Fibroblast of skin of abdomen (primary cell): ENCODE results near the gene STXBP6.
"Not testable (repeated sequence)": the region's sequence is repeated elsewhere in the genome, so short reads cannot be mapped to it uniquely, and the experiment has no call there.

Source experiments
- DNase-seq: peaks from one replicate; pipeline ENCODE4 v3.0.0-alpha.2; 2013

The STXBP6 gene

DNA sequence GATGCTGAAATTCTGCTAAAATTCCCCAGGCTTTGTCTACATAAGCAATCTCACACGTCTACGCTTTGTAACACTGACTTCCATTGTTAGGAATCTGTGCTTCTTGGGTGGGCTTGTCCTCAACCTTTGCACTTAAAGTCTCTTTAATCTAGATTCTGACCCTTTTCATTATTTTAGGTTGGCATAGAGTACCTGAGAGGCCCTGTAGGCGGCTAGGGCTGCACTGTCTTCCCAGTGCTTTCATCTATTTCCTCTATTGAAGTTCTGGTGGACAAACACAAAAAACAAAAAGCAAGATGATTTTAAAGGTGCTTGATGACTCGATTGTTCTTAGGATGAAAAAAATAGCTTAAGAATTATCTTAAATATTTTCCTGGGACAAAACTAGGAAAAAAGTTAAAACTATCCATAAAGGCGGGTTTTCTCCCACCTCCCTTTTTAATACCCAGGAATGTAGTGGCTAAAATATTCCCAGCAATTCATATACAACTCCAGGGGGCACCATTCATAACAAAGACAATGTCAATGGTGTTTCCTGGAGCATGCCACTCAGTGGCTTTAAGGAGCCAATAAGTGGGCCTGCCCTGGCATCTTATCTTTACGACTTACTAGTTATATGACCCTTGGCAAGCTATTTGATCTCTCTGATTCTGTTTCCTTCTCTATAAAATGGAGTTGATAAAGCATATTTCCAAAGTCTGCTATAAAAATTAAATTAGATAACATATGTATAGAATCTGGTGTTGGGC, 197.5 kb downstream of the STXBP6 start:
- DNase-seq, result no peak

DNA sequence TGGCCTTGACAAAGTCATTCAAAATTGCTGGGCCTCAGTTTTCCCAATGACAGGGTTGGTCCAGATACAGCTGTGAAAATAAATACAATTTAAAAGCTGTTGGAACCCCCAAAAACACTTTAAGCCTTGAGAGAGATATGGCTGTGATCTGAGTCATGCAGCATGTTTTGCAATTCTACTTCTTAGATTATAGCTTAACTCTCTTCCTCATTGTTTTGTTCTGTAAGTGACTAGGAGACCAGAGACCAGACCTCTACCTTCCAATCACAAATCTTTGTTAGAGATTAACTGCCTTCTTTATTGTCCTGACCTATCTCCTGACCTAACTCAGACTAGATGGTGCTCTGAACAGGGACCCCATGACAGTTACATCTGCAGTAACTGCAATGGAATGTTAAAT, 198.1 kb downstream of the STXBP6 start:
- DNase-seq, result peak; percentile 14

DNA sequence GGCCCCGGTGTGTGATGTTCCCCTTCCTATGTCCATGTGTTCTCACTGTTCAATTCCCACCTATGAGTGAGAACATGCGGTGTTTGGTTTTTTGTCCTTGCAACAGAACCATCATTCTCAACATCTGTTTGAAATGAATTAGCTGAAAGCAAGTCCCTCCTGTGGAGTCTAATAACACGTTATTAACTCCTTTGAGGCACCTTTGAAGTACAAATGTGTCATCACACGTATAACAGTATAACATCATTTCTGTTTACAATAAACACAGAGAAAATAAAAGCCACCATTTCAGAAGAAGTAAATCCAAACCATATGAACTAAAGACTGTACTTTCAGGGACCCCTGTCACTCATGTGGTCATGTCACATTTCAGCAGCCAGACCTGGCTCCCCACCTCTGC, 198.5 kb downstream of the STXBP6 start:
- no peak for DNase-seq

DNA sequence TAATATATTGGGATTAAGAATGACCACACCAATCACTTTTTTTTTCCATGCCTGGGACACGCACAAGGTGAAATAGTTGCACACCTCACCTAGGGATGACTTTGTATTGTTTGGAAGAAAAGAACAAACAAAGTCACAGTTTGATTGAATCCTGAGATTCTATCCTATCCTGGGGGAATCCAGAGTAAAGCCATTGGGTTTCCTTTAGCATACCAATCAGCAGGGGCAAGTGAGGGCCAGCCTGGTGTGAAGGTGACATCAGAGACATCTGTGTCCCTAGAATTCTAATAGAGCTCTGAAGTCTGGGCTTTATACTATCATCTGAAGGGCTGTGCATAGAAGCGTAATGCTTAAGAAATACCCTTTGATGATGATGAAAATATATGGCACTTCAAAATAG, 199.9 kb downstream of the STXBP6 start:
- no peak for DNase-seq

DNA sequence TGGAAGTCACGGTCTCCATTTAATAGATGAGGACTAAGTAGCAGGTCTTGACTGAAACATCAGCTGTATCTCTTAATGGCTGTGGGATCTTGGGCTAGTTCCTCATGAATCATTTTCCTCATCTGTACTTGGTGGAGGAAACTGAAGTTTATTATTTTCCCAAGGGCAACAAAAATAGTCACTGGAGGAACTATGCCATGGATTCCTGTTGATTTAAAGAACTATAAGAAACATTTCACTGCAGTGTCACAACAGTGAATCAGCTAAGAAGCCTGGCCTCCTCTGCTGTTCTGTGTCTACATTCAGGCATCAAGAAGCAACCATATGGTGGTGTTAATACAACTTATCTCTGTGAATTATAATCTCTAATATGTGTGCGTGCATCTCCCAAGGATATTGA, 200.5 kb downstream of the STXBP6 start:
- peak; percentile 37 for DNase-seq

DNA sequence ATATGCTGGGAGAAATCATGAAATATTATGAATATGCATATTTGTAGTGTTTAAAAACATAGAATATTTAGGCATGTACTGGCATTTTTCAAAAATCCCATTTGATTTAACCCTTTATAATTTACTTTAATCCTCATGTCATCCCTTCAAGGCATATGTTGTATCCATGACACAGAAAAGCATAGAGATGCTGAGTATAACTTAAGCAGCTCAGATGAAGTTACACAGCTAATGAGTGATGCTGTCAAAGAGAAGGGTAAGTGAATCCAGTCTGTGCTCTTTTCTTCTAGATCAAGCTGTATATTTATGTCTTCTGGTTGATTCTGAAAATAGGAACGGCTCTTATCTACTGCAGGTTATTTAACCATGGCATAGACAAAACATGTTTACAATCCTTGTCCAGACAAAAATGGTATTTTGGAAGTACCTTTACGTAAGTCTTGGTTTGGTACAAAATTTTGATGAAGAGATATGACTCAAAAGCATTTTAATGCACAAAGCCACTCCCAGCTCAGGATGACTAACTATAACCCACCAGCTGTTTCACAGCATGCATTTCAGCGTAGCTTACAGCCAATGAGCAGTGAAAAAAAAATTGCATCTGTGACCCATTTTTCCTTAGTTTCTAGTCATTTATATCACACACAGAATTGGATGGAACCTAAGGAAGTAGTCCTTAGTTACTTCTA, 201.7 kb downstream of the STXBP6 start:
- DNase-seq, result peak; percentile 62

DNA sequence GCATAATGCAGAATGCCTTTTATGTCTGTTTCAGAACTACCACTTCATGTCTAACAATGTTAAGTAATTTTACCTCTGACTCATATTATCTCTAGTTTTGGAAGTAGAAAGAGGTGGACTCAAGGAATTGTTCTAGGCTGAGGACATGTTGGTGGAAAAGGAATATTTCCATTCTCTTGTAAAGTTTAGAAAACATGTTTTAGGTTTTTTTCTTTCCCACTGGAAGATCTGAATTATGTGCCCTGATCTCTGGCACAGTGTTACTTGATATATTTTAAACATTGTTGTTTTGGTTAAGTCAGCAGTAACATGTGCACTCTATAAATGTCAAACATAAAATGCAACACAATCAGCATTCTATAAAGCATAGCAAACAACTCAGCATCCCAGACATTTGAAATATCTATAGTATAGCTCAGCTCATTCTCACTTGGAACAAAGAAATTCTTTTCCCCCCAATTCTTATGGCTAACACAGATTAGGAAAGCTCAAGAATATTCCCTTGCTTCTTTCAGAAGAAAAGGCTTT, 202.3 kb downstream of the STXBP6 start:
- DNase-seq, result no peak

DNA sequence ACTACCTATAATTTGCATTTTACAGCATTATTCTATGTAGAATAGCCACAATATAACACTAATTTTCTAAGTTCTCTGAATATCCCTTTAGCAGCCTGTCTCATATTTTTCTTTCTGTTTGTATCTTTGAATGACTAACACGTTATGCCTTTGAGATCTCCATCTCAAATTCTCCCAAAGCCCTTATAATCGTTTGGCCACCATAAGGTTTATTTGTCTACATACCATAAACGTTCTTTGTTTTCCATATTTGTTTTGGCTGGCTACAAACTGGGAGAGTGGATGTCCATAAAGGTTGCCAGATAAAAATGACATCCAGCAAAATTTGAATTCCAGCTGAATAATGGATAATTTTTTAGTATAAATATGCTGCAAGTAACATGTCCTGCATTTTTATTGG, 203.7 kb downstream of the STXBP6 start:
- no peak for DNase-seq

DNA sequence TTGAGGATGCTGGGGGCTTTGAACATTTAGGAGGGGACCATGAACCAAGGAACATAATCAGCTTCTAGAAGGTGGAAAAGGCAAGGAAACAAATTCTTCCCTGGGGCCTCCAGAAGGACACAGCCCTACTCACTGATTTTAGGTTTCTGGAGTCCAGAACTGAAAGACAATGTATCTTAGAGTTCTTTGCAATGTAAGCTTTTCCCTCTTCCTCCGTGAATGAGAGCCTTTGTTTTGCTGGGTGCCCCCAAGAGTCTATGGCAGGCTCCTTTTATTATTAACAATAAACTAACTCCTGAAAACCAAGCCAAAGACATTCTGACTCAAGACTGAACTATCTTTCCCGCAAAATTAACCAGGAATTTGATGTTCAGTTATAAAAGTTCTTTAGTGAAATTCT, 204.1 kb downstream of the STXBP6 start:
- no peak for DNase-seq

DNA sequence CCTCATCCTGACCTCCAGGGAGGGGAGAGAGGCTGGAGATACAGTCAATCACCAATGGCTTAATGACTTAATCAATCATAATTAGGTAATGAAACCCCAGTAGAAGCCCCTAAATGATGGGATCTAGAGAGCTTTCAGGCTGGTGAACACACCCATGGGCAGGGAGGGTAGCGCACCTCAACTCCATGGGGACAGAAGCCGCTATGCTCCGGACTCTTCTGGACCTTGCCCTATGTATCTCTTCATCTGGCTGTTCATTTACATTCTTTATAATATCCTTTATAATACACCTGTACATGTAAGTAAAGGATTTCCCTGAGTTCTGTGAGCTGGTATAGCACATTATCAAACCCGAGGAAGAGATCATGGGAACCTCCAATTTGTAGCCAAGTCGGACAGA, 205.9 kb downstream of the STXBP6 start:
- no peak for DNase-seq

DNA sequence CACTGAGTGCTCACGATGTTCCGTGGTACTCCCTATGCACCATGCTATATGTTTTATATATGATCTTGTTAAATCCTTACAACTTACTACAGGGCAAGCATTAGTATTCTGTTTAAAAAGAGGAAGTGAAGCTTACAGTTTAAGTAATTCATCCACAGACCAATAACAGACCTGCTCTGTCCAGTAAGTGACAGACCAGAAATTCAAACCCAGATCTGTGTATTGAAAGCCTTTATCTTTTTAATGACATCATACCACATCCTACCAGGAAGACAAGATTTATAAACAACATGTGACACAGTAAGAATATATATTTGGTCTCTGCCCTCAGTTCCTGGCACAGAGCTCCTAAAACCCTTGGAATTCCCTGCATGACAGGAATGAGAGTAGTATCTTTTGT, 206.5 kb downstream of the STXBP6 start:
- DNase-seq, result no peak

DNA sequence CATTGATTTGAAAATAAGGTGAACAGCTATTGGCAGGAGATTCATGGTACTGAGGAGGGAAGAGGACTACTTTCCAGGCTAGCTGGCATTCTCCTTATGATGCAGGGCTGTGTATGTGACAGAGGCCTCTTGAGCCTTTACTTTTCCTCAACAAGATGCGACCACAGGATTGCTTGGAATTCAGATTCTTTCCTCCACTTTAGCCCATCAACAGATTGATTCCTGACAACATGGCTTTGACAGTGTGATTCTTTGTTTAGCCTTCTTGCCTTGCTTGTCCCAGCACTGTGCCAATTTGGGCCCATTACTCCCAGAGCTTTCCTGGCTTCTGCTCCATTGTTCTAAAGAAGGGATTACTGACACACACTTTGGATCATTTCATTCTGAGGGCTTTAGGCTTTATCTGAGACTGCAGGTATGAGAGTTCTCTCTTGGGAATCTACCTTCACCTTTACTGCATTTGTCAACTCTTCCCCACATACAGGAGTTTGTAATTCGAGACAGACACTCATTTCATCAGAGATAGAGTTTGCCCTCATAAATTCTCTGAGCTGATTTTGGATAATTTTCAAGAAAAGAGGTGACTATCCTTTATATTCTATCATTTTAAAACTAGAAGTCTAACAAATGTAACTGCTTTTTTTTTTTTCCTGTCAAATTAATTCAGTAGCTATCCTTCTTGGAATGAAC, 209.6 kb downstream of the STXBP6 start:
- peak; percentile 75 for DNase-seq

DNA sequence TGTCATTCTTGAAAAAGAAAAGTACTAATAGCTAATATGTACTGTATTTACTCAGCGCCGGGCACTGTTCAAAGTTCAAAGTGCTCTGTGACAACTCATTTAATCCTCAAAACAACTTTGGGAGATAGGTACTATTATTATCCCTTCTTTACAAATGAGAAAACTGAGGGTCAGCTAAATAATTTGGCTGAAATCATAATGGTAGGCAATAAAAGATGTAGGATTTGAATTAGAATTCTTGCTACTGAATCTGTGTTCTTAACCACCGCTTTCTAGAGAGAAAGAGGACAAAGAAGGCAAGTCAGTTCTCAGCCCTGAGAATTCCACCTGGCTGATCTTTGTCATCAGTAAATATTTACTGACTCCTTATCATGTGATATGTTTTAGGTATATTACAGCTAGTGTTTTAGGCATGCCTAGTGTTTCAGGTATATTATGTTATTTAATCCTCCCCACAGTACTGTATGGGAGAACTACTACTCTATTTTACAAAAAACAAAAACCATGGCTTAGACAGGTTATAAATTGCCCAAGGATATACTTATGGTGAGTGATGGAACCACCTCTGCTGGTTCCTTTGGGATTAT, 210.2 kb downstream of the STXBP6 start:
- DNase-seq, result no peak

DNA sequence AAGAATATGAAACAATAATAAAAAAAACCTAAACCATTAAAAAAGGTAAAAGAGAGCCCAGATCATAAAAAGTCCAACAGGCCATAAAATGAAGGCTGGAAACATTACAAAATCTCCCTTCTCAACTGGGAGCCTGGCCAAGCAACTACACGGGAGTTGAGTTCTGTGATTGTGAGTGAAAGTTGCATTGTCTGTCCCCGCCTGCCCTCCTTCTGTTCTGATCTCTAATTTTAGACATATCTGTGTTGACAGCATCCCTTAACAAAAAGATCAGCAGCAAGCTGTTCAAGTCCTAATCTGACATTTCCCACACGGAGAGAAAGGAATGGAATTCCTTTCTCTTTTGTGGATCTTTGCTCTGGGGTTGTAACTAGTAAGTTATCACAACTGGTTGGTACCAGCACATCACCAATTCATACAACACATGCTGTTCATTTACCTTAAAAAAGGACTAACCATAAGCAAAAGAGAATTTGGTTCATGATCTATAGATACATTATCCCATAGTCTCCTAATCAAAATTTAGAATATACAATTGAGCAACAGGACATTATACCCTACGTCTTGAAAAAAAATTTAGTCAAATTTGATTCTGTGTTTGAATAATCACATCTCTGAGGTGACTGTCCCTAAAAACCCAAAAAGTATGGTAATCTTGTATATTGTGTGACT, 210.9 kb downstream of the STXBP6 start:
- DNase-seq, result peak; percentile 35

DNA sequence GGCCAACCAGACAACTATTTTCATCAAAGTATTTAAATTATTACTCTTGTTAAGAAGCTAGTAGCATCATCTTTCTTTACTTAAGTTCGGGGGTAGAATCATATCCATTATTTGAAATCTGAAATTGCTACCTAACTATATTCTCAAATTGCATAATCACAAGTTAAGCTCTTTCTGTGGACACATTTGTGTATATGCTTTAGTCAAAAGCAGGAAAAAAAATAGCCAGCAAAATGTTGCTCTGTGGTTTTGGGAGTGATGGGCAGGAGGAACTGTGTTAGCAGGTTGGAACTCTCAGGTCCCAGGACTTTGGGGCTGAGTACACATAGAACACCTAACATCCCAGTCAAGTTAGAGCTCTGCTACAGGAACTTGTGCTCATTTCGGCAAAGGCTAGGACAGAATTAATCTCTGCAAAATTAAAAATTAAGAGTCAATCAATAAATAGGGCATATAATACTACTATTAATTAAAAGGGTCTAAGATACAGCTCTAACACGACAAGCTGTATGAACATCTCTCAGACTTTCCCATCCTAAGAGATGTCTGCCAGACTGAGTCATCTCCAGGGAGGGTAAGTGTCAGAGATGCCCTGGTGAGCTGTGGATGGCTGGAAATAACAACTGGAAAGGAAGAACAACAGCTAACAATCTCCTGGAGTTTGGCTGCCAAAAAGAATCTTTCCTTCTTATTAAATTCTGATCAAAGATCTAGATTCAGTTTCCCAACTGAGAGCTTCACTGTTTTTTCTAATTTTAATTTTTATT, 212.5 kb downstream of the STXBP6 start:
- peak; percentile 54 for DNase-seq

DNA sequence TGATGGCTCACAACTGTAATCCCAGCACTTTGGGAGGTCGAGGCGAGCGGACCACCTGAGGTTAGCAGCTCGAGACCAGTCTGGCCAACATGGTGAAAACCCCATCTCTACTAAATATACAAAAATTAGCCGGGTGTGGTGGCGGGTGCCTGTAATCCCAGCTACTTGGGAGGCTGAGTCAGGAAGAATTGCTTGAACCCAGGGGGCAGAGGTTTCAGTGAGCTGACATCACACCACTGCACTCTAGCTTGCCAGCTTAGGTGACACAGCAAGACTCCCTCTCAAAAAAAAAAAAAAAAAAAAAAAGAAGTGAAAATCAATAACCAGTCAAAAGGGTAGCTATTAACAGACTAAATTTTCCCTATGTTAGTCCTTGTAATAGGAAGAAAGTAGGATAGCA, 213.6 kb downstream of the STXBP6 start:
- DNase-seq, result not testable (repeated sequence)

DNA sequence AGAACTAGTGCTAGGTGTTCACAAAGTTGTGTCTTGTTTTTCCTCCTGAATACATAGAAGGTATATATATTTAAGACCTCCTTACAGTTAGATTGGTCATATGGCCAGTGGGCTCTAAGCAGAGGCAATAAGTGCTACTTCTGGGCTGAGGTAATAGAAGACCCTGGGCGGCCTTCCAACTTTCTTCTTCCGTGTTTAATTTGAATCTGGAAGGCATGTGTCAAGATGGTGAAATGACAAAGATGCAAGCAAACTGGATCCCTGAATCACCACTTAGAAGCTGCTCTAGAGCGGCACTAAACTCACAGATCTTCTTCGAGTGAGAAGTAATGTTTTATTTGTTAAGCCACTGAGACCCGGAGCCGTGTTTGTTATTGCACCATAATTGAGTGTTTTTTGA, 215.0 kb downstream of the STXBP6 start:
- DNase-seq, result peak; percentile 73

DNA sequence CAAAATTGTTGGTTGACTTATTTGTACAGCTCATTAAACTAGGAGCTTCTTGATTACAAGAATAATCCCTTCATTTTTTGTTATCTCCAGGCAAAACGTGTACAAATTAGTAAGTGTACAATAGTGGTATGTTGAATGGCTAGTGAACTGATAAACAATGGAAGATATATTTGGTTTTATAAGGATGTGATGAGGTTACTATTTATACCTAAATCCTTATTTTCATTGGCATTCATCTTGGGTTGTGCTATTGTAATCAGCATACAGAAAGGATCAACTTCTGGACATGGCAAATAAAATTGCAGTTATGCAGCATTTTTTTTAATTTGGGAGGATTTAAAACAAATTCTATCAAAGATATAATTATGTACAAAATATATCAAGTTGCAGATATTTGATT, 216.6 kb downstream of the STXBP6 start:
- DNase-seq, result no peak

DNA sequence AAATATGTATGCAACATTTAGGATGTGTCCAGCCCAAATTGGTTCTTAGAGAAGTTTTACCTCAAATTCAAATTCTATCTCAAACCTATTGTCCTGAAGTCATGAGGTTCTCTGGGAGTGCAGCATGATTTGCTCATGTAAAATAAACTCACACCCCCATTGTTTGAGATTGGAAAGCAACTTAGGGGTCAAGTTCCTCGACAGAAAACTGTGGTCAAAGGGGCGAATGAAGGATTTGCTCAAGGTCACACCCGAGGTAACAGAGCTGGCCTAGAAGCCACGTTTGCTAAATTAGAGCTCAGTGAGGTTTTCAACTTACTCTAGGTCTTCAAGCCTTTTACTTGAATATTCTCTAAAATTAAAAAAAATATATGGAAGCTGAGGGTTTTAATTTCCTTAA, 218.3 kb downstream of the STXBP6 start:
- DNase-seq, result no peak

DNA sequence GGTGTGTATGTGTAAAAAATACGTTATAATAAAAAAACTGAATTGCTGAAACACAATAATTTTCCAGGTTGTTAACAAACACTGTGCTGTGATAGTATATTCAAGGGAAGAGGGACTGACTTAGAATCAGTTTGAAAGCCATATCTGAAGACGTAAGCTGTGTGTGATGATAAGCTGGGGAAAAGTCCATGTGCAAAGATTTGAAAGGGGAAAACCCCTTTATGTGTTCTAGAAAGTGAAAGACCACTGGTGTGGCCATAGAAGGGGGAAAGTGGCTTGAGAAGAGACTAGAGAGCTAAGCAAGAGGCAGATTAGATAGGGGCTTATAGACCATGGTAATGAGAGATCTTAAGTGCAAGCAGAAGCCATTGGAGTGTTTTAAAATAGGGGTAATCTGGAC, 220.1 kb downstream of the STXBP6 start:
- no peak for DNase-seq

DNA sequence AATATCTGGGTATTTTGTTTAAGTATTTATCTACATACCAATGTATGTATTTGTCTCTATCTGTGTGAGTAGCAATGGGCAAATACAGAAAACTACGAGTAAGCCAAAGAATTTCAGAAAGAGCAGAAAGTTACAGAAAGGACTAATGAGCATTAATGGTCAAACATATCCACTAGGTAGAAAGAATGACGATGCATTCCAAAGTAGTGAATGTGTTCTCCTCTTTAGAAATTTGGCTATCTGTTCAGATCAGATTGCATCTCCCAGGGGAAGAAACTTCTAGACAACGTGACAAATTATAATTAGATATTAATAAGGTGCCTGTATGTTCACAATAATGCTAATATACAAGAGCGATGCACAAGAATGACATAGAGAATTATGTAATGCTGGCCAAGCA, 221.5 kb downstream of the STXBP6 start:
- DNase-seq, result peak; percentile 16

DNA sequence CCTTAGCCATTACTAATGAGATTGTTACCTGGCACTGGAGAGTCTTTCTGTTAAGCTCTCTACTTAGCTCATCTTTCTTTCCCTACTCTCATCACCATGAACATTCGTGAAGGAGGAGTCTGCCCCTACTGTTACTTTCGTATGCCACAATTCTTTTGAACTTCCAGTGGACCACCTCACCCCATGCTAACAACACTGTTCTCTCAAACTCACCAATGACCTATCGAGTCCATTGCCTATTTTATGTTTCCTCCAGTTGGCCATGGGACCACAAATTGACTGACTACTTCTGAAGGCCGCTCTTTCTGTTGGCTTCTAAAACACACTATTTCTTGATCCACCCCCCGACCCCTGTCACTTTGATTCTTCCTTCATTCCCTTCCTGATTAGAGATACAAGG, 223.6 kb downstream of the STXBP6 start:
- DNase-seq, result no peak
